ENCODE measurements around the gene FKBP11.

FKBP11 gene

GRCh38 chr12:48925304-48926011, at the start of gene FKBP11:
FKBP11 (minus strand) TSS chr12:48925492; CDS start chr12:48925428, 64 bp downstream.
- no peak for FAIRE-seq

- no peak for FAIRE-seq
Observed at GRCh38 chr12:48973941-48974673, 48.8 kb upstream of the FKBP11 start.

GRCh38 chr12:48973531-48973930, 48.2 kb upstream of the FKBP11 start:
- no peak for FAIRE-seq

GRCh38 chr12:48972952-48973483, 47.7 kb upstream of the FKBP11 start:
- FAIRE-seq = no peak

- no peak for FAIRE-seq
Observed at GRCh38 chr12:48972213-48972951, 47.1 kb upstream of the FKBP11 start.

GRCh38 chr12:48970702-48971334, 45.5 kb upstream of the FKBP11 start:
- FAIRE-seq = no peak

- FAIRE-seq = no peak
Observed at GRCh38 chr12:48969833-48970701, 44.8 kb upstream of the FKBP11 start.

GRCh38 chr12:48969160-48969771, 44.0 kb upstream of the FKBP11 start:
- no peak for FAIRE-seq

GRCh38 chr12:48968467-48968866, 43.2 kb upstream of the FKBP11 start:
- no peak for FAIRE-seq

- no peak for FAIRE-seq
Observed at GRCh38 chr12:48967991-48968390, 42.7 kb upstream of the FKBP11 start.

- no peak for FAIRE-seq
Observed at GRCh38 chr12:48966177-48966895, 41.0 kb upstream of the FKBP11 start.

- FAIRE-seq = no peak
Observed at GRCh38 chr12:48965298-48965838, 40.1 kb upstream of the FKBP11 start.

- FAIRE-seq = no peak
Observed at GRCh38 chr12:48961801-48962200, 36.5 kb upstream of the FKBP11 start.

- no peak for FAIRE-seq
Observed at GRCh38 chr12:48961331-48961730, 36.0 kb upstream of the FKBP11 start.

- no peak for FAIRE-seq
Observed at GRCh38 chr12:48960834-48961233, 35.5 kb upstream of the FKBP11 start.

GRCh38 chr12:48958049-48958388, 32.7 kb upstream of the FKBP11 start:
- no peak for FAIRE-seq

GRCh38 chr12:48957141-48958048, 32.1 kb upstream of the FKBP11 start, which contains the start of gene ARF3:
ARF3 (minus strand) TSS chr12:48957487; CDS start chr12:48941095, 16,392 bp downstream.
- FAIRE-seq = no peak

- FAIRE-seq = peak; percentile 31
Observed at GRCh38 chr12:48956279-48957140, 31.2 kb upstream of the FKBP11 start.

All from endometrium (tissue), 2 donors.